Kidney epithelial cell (primary cell): ENCODE data around the gene FABP2. TPM values are rescaled to one million over a fixed set of nuclear protein-coding genes. Genes with fewer than 3 reads are reported as not detected.

Experiments
- DNase-seq: peaks from one replicate; pipeline ENCODE4 v3.0.0-alpha.2; 2010; ENCODE audit warnings: low read depth
- H3K27me3 ChIP-seq: 2 replicates; pipeline ENCODE4 v1.6.0; 2011; ENCODE audit warnings: low read length; ENCODE audit not compliant: control insufficient read depth, insufficient read depth
- H3K36me3 ChIP-seq: 2 replicates; pipeline ENCODE4 v1.5.1; 2011; ENCODE audit warnings: low read length; ENCODE audit not compliant: control insufficient read depth, insufficient read depth
- H3K4me3 ChIP-seq: 2 replicates; pipeline ENCODE4 v1.5.1; 2011; ENCODE audit warnings: low read depth, mild to moderate bottlenecking, control low read depth, low read length
- total RNA-seq: library from RNA; depleted of rRNA; stranded (reverse); fragments of >200 nt; gene quantifications from 2 replicates; pipeline ENCODE4 v1.2.3, GENCODE V29; 2015
- TF ChIP-seq, protein P1 (sequence below): IDR thresholded peaks from 2 replicates; pipeline ENCODE4 v1.5.1; 2011; ENCODE audit warnings: mild to moderate bottlenecking, moderate library complexity, low read length, control low read depth, inconsistent platforms; ENCODE audit not compliant: insufficient read depth, poor library complexity, severe bottlenecking

Gene FABP2
- total RNA-seq, 1 donor from 2014 or later: not detected

DNA sequence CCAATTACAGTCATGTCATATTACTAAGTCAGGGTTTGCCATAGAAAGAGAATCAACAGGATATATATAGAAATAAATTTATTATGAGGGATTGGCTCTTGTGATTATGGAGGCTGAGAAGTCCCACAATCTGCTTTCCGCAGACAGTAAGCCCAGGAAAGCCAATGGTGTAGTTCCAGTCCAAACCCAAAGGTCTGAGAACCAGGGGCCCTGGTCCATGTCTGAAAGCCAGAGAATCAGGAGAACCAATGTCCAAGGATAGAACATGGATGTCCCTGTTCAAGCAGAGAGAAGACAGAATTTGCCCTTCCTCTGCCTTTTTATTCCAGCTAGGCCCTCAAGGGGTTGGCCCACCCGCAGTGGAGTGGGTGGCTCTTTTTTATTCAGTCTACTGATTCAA, 25.6 kb downstream of the FABP2 start:
- TF ChIP-seq, protein P1, sequence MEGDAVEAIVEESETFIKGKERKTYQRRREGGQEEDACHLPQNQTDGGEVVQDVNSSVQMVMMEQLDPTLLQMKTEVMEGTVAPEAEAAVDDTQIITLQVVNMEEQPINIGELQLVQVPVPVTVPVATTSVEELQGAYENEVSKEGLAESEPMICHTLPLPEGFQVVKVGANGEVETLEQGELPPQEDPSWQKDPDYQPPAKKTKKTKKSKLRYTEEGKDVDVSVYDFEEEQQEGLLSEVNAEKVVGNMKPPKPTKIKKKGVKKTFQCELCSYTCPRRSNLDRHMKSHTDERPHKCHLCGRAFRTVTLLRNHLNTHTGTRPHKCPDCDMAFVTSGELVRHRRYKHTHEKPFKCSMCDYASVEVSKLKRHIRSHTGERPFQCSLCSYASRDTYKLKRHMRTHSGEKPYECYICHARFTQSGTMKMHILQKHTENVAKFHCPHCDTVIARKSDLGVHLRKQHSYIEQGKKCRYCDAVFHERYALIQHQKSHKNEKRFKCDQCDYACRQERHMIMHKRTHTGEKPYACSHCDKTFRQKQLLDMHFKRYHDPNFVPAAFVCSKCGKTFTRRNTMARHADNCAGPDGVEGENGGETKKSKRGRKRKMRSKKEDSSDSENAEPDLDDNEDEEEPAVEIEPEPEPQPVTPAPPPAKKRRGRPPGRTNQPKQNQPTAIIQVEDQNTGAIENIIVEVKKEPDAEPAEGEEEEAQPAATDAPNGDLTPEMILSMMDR: no peak
- Histone ChIP-seq H3K27me3 (no peaks in the 10 kb centered on the region), H3K4me3 (no peak overlapping the region), H3K36me3 (no peaks in the 10 kb centered on the region)
- DNase-seq: no peak

DNA sequence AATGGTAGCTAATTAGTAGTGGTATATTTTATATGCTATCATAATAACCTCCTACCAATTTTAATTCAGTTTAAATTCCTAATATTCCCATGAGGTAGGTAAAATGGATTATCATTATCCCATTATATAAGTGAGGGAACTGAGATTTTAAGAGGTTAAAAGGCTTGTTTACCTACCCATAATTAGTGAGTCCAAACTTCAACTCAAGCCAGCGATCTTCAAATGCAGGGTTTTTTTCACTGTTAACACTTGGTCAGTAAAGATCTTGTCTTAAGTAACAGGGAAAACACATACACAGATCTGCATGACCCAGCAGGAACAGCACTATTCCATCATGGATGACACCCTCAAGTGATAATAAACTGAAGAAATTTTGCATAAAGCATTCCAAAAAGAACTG, 31.3 kb downstream of the FABP2 start:
- TF ChIP-seq, protein P1: no peak
- no peaks in the 10 kb centered on the region for H3K27me3 ChIP-seq
- DNase-seq: no peak

DNA sequence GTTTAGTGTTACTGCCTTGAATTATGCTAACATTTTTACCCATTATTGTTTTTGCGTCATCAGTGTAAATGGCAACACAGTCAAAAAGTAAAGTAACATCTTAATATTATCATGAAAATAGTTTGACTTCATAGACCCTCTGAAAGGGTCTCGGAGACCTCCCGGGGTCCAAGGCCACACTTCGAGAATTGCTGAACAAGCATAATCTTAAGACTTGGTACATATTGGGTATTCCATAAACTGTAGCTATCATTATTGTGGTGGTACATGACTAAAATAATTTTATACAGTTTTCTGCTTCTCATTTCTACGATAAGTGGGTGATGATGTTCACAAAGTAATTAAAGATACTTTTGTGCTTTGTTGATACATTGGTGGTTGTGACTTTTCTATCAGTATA, 32.6 kb downstream of the FABP2 start:
- H3K27me3 ChIP-seq: no peaks in the 10 kb centered on the region
- no peak overlapping the region for H3K4me3 ChIP-seq
- TF ChIP-seq, protein P1: no peak
- no peaks in the 10 kb centered on the region for H3K36me3 ChIP-seq
- no peak for DNase-seq

More for the DNA sequence above, 31.3 kb downstream of the FABP2 start:
- Histone ChIP-seq H3K4me3 (no peak overlapping the region), H3K36me3 (no peaks in the 10 kb centered on the region)

DNA sequence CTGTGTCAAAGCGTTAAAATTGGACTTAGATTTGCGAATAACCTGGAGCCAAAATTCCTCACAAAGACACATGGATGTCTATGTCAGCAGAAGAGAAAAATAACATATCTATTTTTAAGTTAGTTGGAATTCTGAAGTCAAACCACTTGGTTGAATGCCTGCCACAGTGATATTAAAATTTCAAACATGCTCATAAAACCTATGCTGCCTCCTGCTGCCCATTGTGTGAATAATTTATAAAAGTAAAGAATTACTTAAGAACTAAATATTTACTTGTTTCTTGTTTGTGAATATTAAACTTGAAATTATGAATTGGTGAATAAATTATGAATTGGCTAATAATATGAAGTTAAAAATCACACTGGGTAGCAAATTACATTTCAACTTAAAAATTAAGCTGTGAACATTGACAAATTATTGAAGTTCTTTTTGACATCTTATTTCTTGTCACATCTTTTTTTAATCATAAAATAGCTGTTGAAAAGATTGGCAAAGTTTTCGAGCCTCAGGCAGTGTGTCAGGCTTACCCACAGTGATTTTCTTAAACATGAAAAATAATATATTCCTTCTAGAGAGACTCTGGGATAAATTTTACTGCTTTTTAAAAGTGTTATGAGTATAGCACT, 35.4 kb downstream of the FABP2 start:
- Histone ChIP-seq H3K27me3 (no peaks in the 10 kb centered on the region), H3K4me3 (no peak overlapping the region), H3K36me3 (no peaks in the 10 kb centered on the region)
- TF ChIP-seq, protein P1: peak; percentile 57
- DNase-seq: peak; percentile 12

DNA sequence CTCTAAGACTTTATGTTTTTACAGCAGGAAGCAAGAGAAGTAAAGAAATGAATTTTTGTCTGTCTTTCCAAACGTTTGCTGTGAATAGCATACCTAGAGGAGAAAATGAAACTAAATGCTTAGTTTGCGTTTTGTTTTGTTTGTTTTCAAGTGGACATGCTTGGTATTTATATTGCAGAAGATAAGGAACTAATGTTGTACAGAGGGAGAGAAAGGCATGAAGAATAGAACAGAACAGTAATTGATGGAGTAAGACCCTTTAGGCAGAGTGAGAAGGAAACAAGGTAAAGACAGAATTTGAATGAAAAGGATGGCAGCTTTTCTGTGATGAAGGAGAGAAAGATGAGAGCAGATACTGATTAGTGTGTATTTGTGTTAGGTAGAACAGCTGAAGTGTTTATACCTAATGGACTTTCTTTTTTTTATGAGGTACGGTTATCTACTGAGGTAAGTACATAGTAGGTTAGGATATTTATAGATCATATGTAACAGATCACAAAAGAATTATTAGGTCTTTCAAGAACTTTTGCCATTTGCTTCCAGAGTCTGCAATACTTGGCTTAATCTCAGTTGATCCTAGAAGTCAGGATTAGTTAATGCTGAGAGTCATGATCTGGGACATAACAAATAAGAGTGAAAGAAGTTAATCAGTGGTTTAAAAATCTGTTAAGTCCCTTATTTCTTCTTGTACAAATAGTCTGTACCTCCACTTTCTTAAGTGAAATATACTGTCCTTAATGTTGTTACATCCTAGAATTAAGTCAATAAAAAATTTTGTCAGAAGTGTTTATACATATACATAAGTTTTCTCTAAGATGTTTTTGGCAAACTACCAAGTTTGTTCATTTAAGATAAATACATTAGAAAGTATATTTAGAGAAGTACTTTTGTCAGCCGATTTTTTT, 36.8 kb downstream of the FABP2 start:
- TF ChIP-seq, protein P1: no peak
- H3K4me3 ChIP-seq: no peak overlapping the region
- no peaks in the 10 kb centered on the region for H3K27me3 ChIP-seq
- DNase-seq: no peak
- no peaks in the 10 kb centered on the region for H3K36me3 ChIP-seq
